H9 (cell line): ENCODE data around the gene SRPK2. TPM values are rescaled to one million over a fixed set of nuclear protein-coding genes. Genes with fewer than 3 reads are reported as not detected.

Experiments used
- DNase-seq: peaks from one replicate; pipeline ENCODE4 v3.0.0-alpha.2; 2017
- H2AFZ ChIP-seq: one replicate; pipeline ENCODE4 v1.6.1; 2013; ENCODE audit warnings: mild to moderate bottlenecking, low read length, control low read depth, moderate library complexity
- H2AK5ac ChIP-seq: 2 replicates; pipeline ENCODE4 v1.6.1; 2013; ENCODE audit warnings: low read length, control low read depth, mixed read lengths; ENCODE audit not compliant: insufficient read length
- H2BK120ac ChIP-seq: one replicate; pipeline ENCODE4 v1.6.1; 2013; ENCODE audit warnings: low read depth, mild to moderate bottlenecking, low read length, control low read depth, inconsistent platforms; ENCODE audit not compliant: poor library complexity, severe bottlenecking
- H2BK12ac ChIP-seq: 2 replicates; pipeline ENCODE4 v1.6.1; 2013; ENCODE audit warnings: low read length, control low read depth, mixed read lengths, low read depth; ENCODE audit not compliant: insufficient read length
- H2BK15ac ChIP-seq: 2 replicates; pipeline ENCODE4 v1.6.1; 2013; ENCODE audit warnings: low read depth, low read length, control low read depth
- H2BK20ac ChIP-seq: one replicate; pipeline ENCODE4 v1.6.1; 2013; ENCODE audit warnings: low read depth, mild to moderate bottlenecking, low read length, control low read depth, inconsistent platforms; ENCODE audit not compliant: poor library complexity, severe bottlenecking
- H2BK5ac ChIP-seq: 2 replicates; pipeline ENCODE4 v1.6.1; 2013; ENCODE audit warnings: low read length, control low read depth, mixed read lengths; ENCODE audit not compliant: insufficient read length
- H3K14ac ChIP-seq: 2 replicates; pipeline ENCODE4 v1.6.1; 2013; ENCODE audit warnings: low read length, control low read depth; ENCODE audit not compliant: insufficient read depth
- H3K18ac ChIP-seq: 2 replicates; pipeline ENCODE4 v1.6.1; 2013; ENCODE audit warnings: low read depth, mild to moderate bottlenecking, mixed read lengths, low read length, control low read depth; ENCODE audit not compliant: insufficient read length
- H3K23ac ChIP-seq: 2 replicates; pipeline ENCODE4 v1.6.1; 2013; ENCODE audit warnings: low read length, control low read depth, mixed read lengths, low read depth; ENCODE audit not compliant: insufficient read length
- H3K23me2 ChIP-seq: 2 replicates; pipeline ENCODE4 v1.6.1; 2013; ENCODE audit warnings: low read depth, mild to moderate bottlenecking, mixed read lengths, low read length, control low read depth; ENCODE audit not compliant: insufficient read length, poor library complexity, severe bottlenecking
- H3K27ac ChIP-seq: 2 replicates; pipeline ENCODE4 v1.5.1; 2013; ENCODE audit warnings: low read length, control low read depth, mixed read lengths, low read depth; ENCODE audit not compliant: insufficient read length
- H3K27me3 ChIP-seq: 2 replicates; pipeline ENCODE4 v1.6.1; 2013; ENCODE audit warnings: low read length, control low read depth, inconsistent platforms; ENCODE audit not compliant: insufficient read depth
- H3K4ac ChIP-seq: 2 replicates; pipeline ENCODE4 v1.6.1; 2013; ENCODE audit warnings: low read depth, mild to moderate bottlenecking, control low read depth, inconsistent platforms, low read length, moderate library complexity
- H3K4me1 ChIP-seq: 2 replicates; pipeline ENCODE4 v1.6.1; 2013; ENCODE audit warnings: low read length, control low read depth, inconsistent platforms; ENCODE audit not compliant: insufficient read depth
- H3K4me2 ChIP-seq: 2 replicates; pipeline ENCODE4 v1.6.1; 2013; ENCODE audit warnings: low read length, control low read depth, mixed read lengths; ENCODE audit not compliant: insufficient read length, insufficient read depth
- H3K56ac ChIP-seq: 2 replicates; pipeline ENCODE4 v1.6.1; 2013; ENCODE audit warnings: low read depth, mild to moderate bottlenecking, mixed read lengths, low read length, control low read depth; ENCODE audit not compliant: insufficient read length
- H3K79me1 ChIP-seq: 2 replicates; pipeline ENCODE4 v1.6.1; 2013; ENCODE audit warnings: low read depth, mild to moderate bottlenecking, moderate library complexity, low read length, control low read depth, inconsistent platforms; ENCODE audit not compliant: insufficient read depth, poor library complexity, severe bottlenecking
- H3K79me2 ChIP-seq: 2 replicates; pipeline ENCODE4 v1.6.1; 2013; ENCODE audit warnings: low read length, control low read depth, inconsistent platforms; ENCODE audit not compliant: insufficient read depth
- H3K9ac ChIP-seq: 2 replicates; pipeline ENCODE4 v1.6.1; 2013; ENCODE audit warnings: low read length, control low read depth, mixed read lengths; ENCODE audit not compliant: insufficient read length; ENCODE audit errors: extremely low read depth
- H3K9me3 ChIP-seq: one replicate; pipeline ENCODE4 v1.6.1; 2013; ENCODE audit warnings: low read depth, low read length, inconsistent platforms; ENCODE audit not compliant: control insufficient read depth
- H3T11ph ChIP-seq: one replicate; pipeline ENCODE4 v1.6.1; 2013; ENCODE audit warnings: mild to moderate bottlenecking, low read length, control low read depth, inconsistent platforms
- H4K20me1 ChIP-seq: one replicate; pipeline ENCODE4 v1.6.1; 2013; ENCODE audit not compliant: control insufficient read depth, insufficient read length, insufficient read depth
- H4K5ac ChIP-seq: 2 replicates; pipeline ENCODE4 v1.6.1; 2013; ENCODE audit warnings: low read depth, mild to moderate bottlenecking, mixed read lengths, low read length, control low read depth; ENCODE audit not compliant: insufficient read length
- H4K8ac ChIP-seq: replicated peaks from 2 replicates; pipeline ENCODE4 v1.6.1; 2013; ENCODE audit warnings: low read length, control low read depth, mixed read lengths, low read depth; ENCODE audit not compliant: insufficient read length
- H4K91ac ChIP-seq: 2 replicates; pipeline ENCODE4 v1.6.1; 2013; ENCODE audit warnings: low read depth, mild to moderate bottlenecking, moderate library complexity, mixed read lengths, low read length, control low read depth; ENCODE audit not compliant: insufficient read length
- H3K27ac Mint-ChIP-seq, 3 experiments: 2 replicates in 2 of 3; 3 replicates in 1 of 3; pipeline ENCODE4 v1.8.0; 2020 to 2021; ENCODE audit warnings: mixed read lengths in 3 of 3, mild to moderate bottlenecking in 1 of 3, moderate library complexity in 1 of 3
- H3K27me3 Mint-ChIP-seq: 2 replicates; pipeline ENCODE4 v1.8.0; 2021; ENCODE audit warnings: low read depth, mild to moderate bottlenecking, moderate library complexity, mixed read lengths
- H3K36me3 Mint-ChIP-seq, 3 experiments: 2 replicates in 2 of 3; 3 replicates in 1 of 3; pipeline ENCODE4 v1.8.0; 2020 to 2021; ENCODE audit warnings: low read depth in 3 of 3, mixed read lengths in 3 of 3; ENCODE audit not compliant: insufficient read depth in 1 of 3
- H3K4me1 Mint-ChIP-seq, 2 experiments: 2 replicates each; pipeline ENCODE4 v1.8.0; 2020; ENCODE audit warnings: mixed read lengths in 2 of 2
- H3K4me3 Mint-ChIP-seq, 2 experiments: 2 replicates in 1 of 2; 3 replicates in 1 of 2; pipeline ENCODE4 v1.8.0; 2020 to 2021; ENCODE audit warnings: mild to moderate bottlenecking in 2 of 2, mixed read lengths in 2 of 2, moderate library complexity in 1 of 2
- H3K9me3 Mint-ChIP-seq, 2 experiments: 2 replicates in 1 of 2; 3 replicates in 1 of 2; pipeline ENCODE4 v1.8.0; 2020; ENCODE audit warnings: mild to moderate bottlenecking in 2 of 2, mixed read lengths in 2 of 2, moderate library complexity in 1 of 2
- CTCF ChIP-seq: fragments of 200-600 bp; sonication (generic); conservative IDR thresholded peaks from 3 replicates; pipeline ENCODE4 v1.8.0; 2021; ENCODE audit warnings: antibody characterized with exemption, mild to moderate bottlenecking
- WGBS: extraction: QIAGEN DNeasy Blood & Tissue Kit; methylation state at CpG from one replicate; pipeline ENCODE4 v1.1.7; 2013; ENCODE audit warnings: missing lambda C conversion rate, low lambda C conversion rate, mixed read lengths; ENCODE audit not compliant: insufficient read length; ENCODE audit errors: extremely low coverage; 5-methylcytosine and 5-hydroxymethylcytosine counted together
- total RNA-seq: library from RNA; stranded (reverse); gene quantifications from 2 replicates; pipeline ENCODE4 v1.2.1, GENCODE V29; 2021

SRPK2 gene
- total RNA-seq, 1 experiment from 2014 or later = 41.1 TPM

DNA sequence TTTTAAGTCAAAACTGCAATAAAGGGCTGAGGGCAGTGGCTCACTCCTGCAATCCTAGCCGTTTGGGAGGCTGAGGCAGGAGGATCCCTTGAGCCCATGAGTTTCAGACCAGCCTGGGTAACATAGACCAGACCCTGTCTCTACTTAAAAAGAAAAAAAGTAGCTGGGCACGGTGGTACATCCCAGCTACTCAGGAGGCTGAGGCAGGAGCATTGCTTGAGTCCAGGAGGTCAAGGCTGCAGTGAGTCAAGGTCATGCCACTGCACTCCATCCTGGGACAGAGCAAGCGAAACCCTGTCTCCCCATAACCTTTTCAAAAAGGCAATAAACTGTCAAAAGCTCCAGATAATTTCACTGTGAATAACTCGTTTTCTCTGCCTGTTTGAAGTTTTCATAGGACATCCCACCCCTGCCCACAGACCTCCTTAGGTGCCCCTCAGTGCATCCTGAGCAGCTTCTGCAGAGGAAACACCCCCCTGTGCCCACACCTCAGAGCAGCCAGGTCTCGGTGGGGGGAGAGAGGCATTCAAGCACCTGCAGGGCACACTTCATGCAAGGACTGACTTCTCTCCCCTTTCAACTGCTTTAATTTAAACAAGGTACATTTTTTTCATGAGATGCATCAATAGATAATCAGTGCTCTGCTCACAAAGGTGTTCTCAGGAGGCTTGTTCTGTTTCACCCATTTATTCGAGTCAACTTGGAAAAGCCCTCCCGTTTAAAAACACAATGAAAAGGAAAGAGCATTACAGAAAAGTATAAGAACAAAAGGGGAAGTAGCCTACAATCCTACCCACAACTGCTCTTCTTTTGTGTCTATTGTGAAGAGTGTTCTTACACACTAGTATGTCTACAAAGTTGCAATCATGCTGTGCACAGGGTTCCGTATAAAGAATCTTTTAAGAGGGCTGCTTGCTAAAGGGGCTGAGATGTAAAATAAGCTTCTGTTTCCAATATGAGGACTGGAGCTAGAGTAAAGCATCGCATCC is 269.8 kb downstream of the SRPK2 start:
- Histone ChIP-seq H3K9ac (no peak overlapping the region), H3K9me3 (no peaks in the 10 kb centered on the region), H2BK12ac (no peak overlapping the region), H4K91ac (no peak overlapping the region), H2BK120ac (no peak overlapping the region), H3K4ac (no peak overlapping the region), H2AK5ac (no peak overlapping the region), H3K4me1 (no peaks in the 10 kb centered on the region; the same call in 1 of the 2 replicates), H3T11ph (no peak overlapping the region), H2BK5ac (no peak overlapping the region), H3K27me3 (no peaks in the 10 kb centered on the region), H3K56ac (no peak overlapping the region), H3K23ac (no peak overlapping the region), H2AFZ (no peak overlapping the region), H4K8ac (no peak overlapping the region), H4K20me1 (no peaks in the 10 kb centered on the region), H3K18ac (peak overlapping the region; percentile 24), H2BK15ac (no peak overlapping the region), H3K14ac (no peak overlapping the region), H2BK20ac (no peak overlapping the region), H3K23me2 (no peaks in the 10 kb centered on the region), H3K4me2 (no peak overlapping the region), H4K5ac (no peak overlapping the region), H3K79me2 (no peaks in the 10 kb centered on the region), H3K79me1 (no peaks in the 10 kb centered on the region), H3K27ac (no peak overlapping the region)
- no peak for TF ChIP-seq CTCF
- Mint-ChIP-seq H3K27ac (peak overlapping the region in 2 of 3 experiments; percentile 25 to 48; a peak in 4 of 7 replicates), H3K36me3 (peaks cover 11 to 29% (median 13%) of the 10 kb centered on the region in 3 experiments), H3K4me3 (no peak overlapping the region), H3K9me3 (no peaks in the 10 kb centered on the region), H3K4me1 (peaks cover 24 to 26% of the 10 kb centered on the region in 2 experiments), H3K27me3 (no peaks in the 10 kb centered on the region; the same call in 1 of the 2 replicates)
- no peak for DNase-seq
- no CpG with 5 or more reads among the region's 9 CpGs for WGBS
